ENCODE measurements around the gene MYO1B. TPM values are rescaled to one million over a fixed set of nuclear protein-coding genes. Genes with fewer than 3 reads are reported as not detected.

Gene MYO1B
- 16.4 and 21.1 TPM in 2 replicates for total RNA-seq

GRCh38 chr2:191245046-191245868, at the start of gene MYO1B:
MYO1B (plus strand) TSS chr2:191245404; CDS start chr2:191276896, 31,492 bp downstream.
- Mint-ChIP-seq H3K4me1 (peaks cover 17% of the 10 kb centered on the region), H3K36me3 (ENCODE audit: low read depth) (no peaks in the 10 kb centered on the region), H3K27ac (peak within 1 kb of the TSS; percentile 77), H3K4me3 (peak within 1 kb of the TSS; percentile 88), H3K27me3 (peaks cover 21% of the 10 kb centered on the region), H3K9me3 (no peaks in the 10 kb centered on the region)
- intact Hi-C loops (cut with micrococcal nuclease) = loop anchor here (2.0 to 10.0 kb wide), 2 partner anchors 80 to 130 kb away; no protein-coding TSS in a partner anchor
- DNase-seq = peak; percentile 88

- H3K36me3 Mint-ChIP-seq (ENCODE audit: low read depth) = peaks cover 14% of the 10 kb centered on the region
- H3K4me1 Mint-ChIP-seq = peaks cover 37% of the 10 kb centered on the region
- peaks cover 21% of the 10 kb centered on the region for H3K9me3 Mint-ChIP-seq
- H3K4me3 Mint-ChIP-seq = no peak overlapping the region
- no peak overlapping the region for H3K27ac Mint-ChIP-seq
- intact Hi-C loops (cut with micrococcal nuclease) = no loop called here
- H3K27me3 Mint-ChIP-seq = no peaks in the 10 kb centered on the region
- no peak for DNase-seq
These were observed 48.1 kb upstream of the MYO1B start for GRCh38 chr2:191197096-191197495.

- no peak overlapping the region for H3K4me3 Mint-ChIP-seq
- DNase-seq = peak; percentile 48
- H3K36me3 Mint-ChIP-seq (ENCODE audit: low read depth) = peaks cover 14% of the 10 kb centered on the region
- peaks cover 20% of the 10 kb centered on the region for H3K9me3 Mint-ChIP-seq
- peak overlapping the region; percentile 22 for H3K27ac Mint-ChIP-seq
- intact Hi-C loops (cut with micrococcal nuclease) = no loop called here
- peaks cover 42% of the 10 kb centered on the region for H3K4me1 Mint-ChIP-seq
- no peaks in the 10 kb centered on the region for H3K27me3 Mint-ChIP-seq
These were observed 46.9 kb upstream of the MYO1B start for GRCh38 chr2:191198271-191198670.

- peak; percentile 38 for DNase-seq
- intact Hi-C loops (cut with micrococcal nuclease) = no loop called here
- Mint-ChIP-seq H3K27ac (no peak overlapping the region), H3K4me3 (no peak overlapping the region), H3K36me3 (ENCODE audit: low read depth) (peaks cover 14% of the 10 kb centered on the region), H3K4me1 (peaks cover 35% of the 10 kb centered on the region), H3K9me3 (peaks cover 20% of the 10 kb centered on the region), H3K27me3 (no peaks in the 10 kb centered on the region)
These were observed 45.2 kb upstream of the MYO1B start for GRCh38 chr2:191199929-191200512.

GRCh38 chr2:191200910-191201309, 44.3 kb upstream of the MYO1B start:
- peaks cover 35% of the 10 kb centered on the region for H3K4me1 Mint-ChIP-seq
- H3K27ac Mint-ChIP-seq = peak overlapping the region; percentile 49
- peaks cover 21% of the 10 kb centered on the region for H3K9me3 Mint-ChIP-seq
- DNase-seq = peak; percentile 36
- intact Hi-C loops (cut with micrococcal nuclease) = no loop called here
- peaks cover 14% of the 10 kb centered on the region for H3K36me3 Mint-ChIP-seq (ENCODE audit: low read depth)
- no peak overlapping the region for H3K4me3 Mint-ChIP-seq
- no peaks in the 10 kb centered on the region for H3K27me3 Mint-ChIP-seq

GRCh38 chr2:191202209-191202721, 42.9 kb upstream of the MYO1B start:
- intact Hi-C loops (cut with micrococcal nuclease) = loop anchor here (1.0 kb wide), 1 partner anchor 8 kb away; no protein-coding TSS in a partner anchor
- Mint-ChIP-seq H3K36me3 (ENCODE audit: low read depth) (peaks cover 12% of the 10 kb centered on the region), H3K27me3 (no peaks in the 10 kb centered on the region), H3K4me3 (no peak overlapping the region), H3K4me1 (peaks cover 43% of the 10 kb centered on the region), H3K9me3 (peaks cover 28% of the 10 kb centered on the region), H3K27ac (peak overlapping the region; percentile 74)
- peak; percentile 54 for DNase-seq

GRCh38 chr2:191202881-191203397, 42.3 kb upstream of the MYO1B start:
- H3K4me3 Mint-ChIP-seq = peak overlapping the region; percentile 25
- peaks cover 22% of the 10 kb centered on the region for H3K9me3 Mint-ChIP-seq
- peak overlapping the region; percentile 74 for H3K27ac Mint-ChIP-seq
- no peaks in the 10 kb centered on the region for H3K27me3 Mint-ChIP-seq
- peaks cover 39% of the 10 kb centered on the region for H3K4me1 Mint-ChIP-seq
- peaks cover 7% of the 10 kb centered on the region for H3K36me3 Mint-ChIP-seq (ENCODE audit: low read depth)
- intact Hi-C loops (cut with micrococcal nuclease) = loop anchor here (1.0 kb wide), 1 partner anchor 9 kb away; no protein-coding TSS in a partner anchor
- peak; percentile 75 for DNase-seq

- Mint-ChIP-seq H3K27me3 (no peaks in the 10 kb centered on the region), H3K36me3 (ENCODE audit: low read depth) (peaks cover 7% of the 10 kb centered on the region), H3K27ac (peak overlapping the region; percentile 91), H3K9me3 (peaks cover 22% of the 10 kb centered on the region), H3K4me3 (peak overlapping the region; percentile 83), H3K4me1 (peaks cover 38% of the 10 kb centered on the region)
- intact Hi-C loops (cut with micrococcal nuclease) = loop anchor here (2.0 kb wide), 2 partner anchors 14 to 16 kb away; no protein-coding TSS in a partner anchor
- DNase-seq = peak; percentile 73
These were observed 40.8 kb upstream of the MYO1B start for GRCh38 chr2:191204433-191204832.

- peaks cover 34% of the 10 kb centered on the region for H3K4me1 Mint-ChIP-seq
- intact Hi-C loops (cut with micrococcal nuclease) = no loop called here
- peak; percentile 77 for DNase-seq
- no peaks in the 10 kb centered on the region for H3K27me3 Mint-ChIP-seq
- H3K36me3 Mint-ChIP-seq (ENCODE audit: low read depth) = peaks cover 2% of the 10 kb centered on the region
- H3K27ac Mint-ChIP-seq = peak overlapping the region; percentile 79
- H3K9me3 Mint-ChIP-seq = peaks cover 11% of the 10 kb centered on the region
- H3K4me3 Mint-ChIP-seq = peak overlapping the region; percentile 60
These were observed 38.4 kb upstream of the MYO1B start for GRCh38 chr2:191206613-191207471.

GRCh38 chr2:191209340-191209739, 35.9 kb upstream of the MYO1B start:
- intact Hi-C loops (cut with micrococcal nuclease) = no loop called here
- DNase-seq = no peak
- no peak overlapping the region for H3K4me3 Mint-ChIP-seq
- H3K27ac Mint-ChIP-seq = no peak overlapping the region
- peaks cover 29% of the 10 kb centered on the region for H3K9me3 Mint-ChIP-seq
- H3K36me3 Mint-ChIP-seq (ENCODE audit: low read depth) = peaks cover 6% of the 10 kb centered on the region
- peaks cover 16% of the 10 kb centered on the region for H3K4me1 Mint-ChIP-seq
- H3K27me3 Mint-ChIP-seq = no peaks in the 10 kb centered on the region

GRCh38 chr2:191212119-191212518, 33.1 kb upstream of the MYO1B start:
- DNase-seq = no peak
- H3K4me3 Mint-ChIP-seq = no peak overlapping the region
- H3K36me3 Mint-ChIP-seq (ENCODE audit: low read depth) = peaks cover 3% of the 10 kb centered on the region
- no peak overlapping the region for H3K27ac Mint-ChIP-seq
- intact Hi-C loops (cut with micrococcal nuclease) = no loop called here
- no peaks in the 10 kb centered on the region for H3K27me3 Mint-ChIP-seq
- H3K9me3 Mint-ChIP-seq = peaks cover 21% of the 10 kb centered on the region
- H3K4me1 Mint-ChIP-seq = no peaks in the 10 kb centered on the region

- no peak overlapping the region for H3K27ac Mint-ChIP-seq
- intact Hi-C loops (cut with micrococcal nuclease) = no loop called here
- peaks cover 21% of the 10 kb centered on the region for H3K9me3 Mint-ChIP-seq
- no peak overlapping the region for H3K4me3 Mint-ChIP-seq
- no peaks in the 10 kb centered on the region for H3K27me3 Mint-ChIP-seq
- no peak for DNase-seq
- H3K4me1 Mint-ChIP-seq = peaks cover 12% of the 10 kb centered on the region
- peaks cover 3% of the 10 kb centered on the region for H3K36me3 Mint-ChIP-seq (ENCODE audit: low read depth)
These were observed 31.9 kb upstream of the MYO1B start for GRCh38 chr2:191213333-191213732.

- peaks cover 30% of the 10 kb centered on the region for H3K9me3 Mint-ChIP-seq
- peaks cover 23% of the 10 kb centered on the region for H3K4me1 Mint-ChIP-seq
- no peak overlapping the region for H3K27ac Mint-ChIP-seq
- H3K27me3 Mint-ChIP-seq = no peaks in the 10 kb centered on the region
- H3K4me3 Mint-ChIP-seq = no peak overlapping the region
- intact Hi-C loops (cut with micrococcal nuclease) = no loop called here
- H3K36me3 Mint-ChIP-seq (ENCODE audit: low read depth) = peaks cover 3% of the 10 kb centered on the region
- DNase-seq = no peak
These were observed 30.0 kb upstream of the MYO1B start for GRCh38 chr2:191215230-191215629.

All from activated CD4-positive, alpha-beta T cell treated with anti-CD3 and anti-CD28 coated beads, Interleukin-2, amount 10 ng/mL, durations not matched to agents 24 days and 14 days (primary cell).